Measurements from ENCODE around the gene SLAMF7.

DNA sequence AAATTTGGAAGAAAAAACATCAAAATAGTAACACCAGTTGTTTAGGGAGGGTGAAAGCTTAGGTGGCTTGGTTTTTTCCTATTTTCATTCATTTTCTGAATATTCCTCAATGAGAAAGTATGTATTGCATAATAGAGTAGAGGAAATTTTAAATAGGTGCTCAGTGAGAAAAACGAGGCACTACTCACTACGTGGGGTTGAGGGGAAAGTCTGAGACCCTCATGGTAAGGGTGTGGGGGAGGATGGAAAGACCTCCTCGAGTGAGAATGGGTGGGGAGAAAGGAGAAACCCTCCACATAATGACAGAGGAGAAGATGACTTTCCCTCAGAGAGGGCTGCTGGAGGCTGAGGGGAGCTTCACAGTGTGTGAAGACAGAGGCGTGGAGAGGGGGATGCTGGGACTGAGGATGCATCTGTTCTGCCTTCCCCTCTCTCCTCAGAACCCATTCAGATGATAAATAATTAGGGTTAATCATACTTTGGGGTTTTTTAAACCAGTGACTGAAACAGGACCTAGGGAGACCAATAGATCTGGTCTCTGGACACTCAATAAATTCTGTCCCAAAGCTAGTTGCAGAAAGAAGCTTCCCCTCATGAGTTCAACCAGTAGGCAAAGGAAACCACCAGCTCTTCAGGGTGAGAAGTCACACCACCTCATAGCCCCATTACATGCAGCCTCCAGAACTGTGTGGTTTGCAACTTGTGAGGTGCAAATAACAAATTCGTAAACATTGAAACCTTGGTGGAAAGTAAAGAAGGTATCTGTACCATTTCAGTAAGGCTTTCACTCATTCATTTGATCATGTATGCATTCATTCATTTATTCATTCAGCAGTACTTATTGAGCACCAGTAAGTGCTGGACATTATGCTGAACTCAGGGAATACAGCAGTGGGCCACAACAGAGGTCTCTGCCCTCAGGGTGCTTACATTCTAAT, 17.1 kb downstream of the SLAMF7 start:
- TF ChIP-seq, protein P1, sequence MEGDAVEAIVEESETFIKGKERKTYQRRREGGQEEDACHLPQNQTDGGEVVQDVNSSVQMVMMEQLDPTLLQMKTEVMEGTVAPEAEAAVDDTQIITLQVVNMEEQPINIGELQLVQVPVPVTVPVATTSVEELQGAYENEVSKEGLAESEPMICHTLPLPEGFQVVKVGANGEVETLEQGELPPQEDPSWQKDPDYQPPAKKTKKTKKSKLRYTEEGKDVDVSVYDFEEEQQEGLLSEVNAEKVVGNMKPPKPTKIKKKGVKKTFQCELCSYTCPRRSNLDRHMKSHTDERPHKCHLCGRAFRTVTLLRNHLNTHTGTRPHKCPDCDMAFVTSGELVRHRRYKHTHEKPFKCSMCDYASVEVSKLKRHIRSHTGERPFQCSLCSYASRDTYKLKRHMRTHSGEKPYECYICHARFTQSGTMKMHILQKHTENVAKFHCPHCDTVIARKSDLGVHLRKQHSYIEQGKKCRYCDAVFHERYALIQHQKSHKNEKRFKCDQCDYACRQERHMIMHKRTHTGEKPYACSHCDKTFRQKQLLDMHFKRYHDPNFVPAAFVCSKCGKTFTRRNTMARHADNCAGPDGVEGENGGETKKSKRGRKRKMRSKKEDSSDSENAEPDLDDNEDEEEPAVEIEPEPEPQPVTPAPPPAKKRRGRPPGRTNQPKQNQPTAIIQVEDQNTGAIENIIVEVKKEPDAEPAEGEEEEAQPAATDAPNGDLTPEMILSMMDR (conservative IDR thresholded peaks at IDR 0.05; ENCODE audit: low read depth in 2 of 2): no peak
- TF ChIP-seq ZNF331 (CRISPR knock-in tag; IDR thresholded peaks at IDR 0.05; ENCODE audit: low read depth): no peak
- TF ChIP-seq POLR2AphosphoS5 (IDR thresholded peaks at IDR 0.05; ENCODE audit: low read depth): no peak
- no peak for TF ChIP-seq EZH2phosphoT487 (IDR thresholded peaks at IDR 0.05; ENCODE audit: unreplicated experiment)
